ENCODE results near the gene NAV3.
"Not testable (repeated sequence)": the region's sequence is repeated elsewhere in the genome, so short reads cannot be mapped to it uniquely, and the experiment has no call there.

The NAV3 gene

DNA sequence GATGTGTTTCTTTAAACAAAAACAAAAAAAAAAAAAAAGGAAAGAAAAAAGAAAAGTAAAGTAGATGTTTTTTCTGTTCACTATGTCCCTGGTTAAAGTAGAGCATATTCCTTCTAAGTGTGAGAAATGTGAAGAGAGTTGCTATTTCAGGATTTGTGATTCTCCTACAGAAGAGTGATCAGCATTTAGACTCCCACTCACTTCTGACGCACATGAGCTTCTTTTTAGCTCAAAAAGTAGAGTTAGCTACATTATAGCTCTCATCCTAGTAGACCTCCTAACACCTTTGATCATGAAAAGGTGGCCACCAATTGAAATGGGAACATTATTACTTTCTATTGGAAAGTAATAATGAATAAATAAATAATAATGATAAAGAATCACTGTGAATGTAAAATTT is 368.2 kb downstream of the NAV3 start:
- no peak for DNase-seq

GRCh38 chr12:78199926-78200325 is 369.2 kb downstream of the NAV3 start:
- DNase-seq = no peak

DNA sequence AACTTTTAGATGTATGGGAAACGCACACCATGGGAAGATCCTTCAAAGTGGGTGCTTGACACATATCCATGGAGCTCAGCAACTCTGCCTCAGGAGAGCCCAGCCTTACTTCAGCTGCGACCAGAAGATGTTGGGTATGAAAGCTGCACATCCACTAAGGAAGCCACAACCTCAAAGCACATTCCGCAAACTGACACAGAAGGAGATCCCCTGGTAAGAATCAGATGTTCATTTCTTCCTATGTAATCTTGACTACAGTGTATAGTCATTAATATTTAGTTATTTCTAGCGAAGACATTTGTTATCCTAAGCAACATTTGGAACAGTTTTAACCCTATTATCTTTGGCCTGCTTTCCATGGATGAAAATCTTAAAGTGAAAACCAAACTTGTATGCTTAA is 374.2 kb downstream of the NAV3 start:
- DNase-seq = no peak

- no peak for DNase-seq
These were observed 377.4 kb downstream of the NAV3 start for GRCh38 chr12:78208092-78208491.

DNA sequence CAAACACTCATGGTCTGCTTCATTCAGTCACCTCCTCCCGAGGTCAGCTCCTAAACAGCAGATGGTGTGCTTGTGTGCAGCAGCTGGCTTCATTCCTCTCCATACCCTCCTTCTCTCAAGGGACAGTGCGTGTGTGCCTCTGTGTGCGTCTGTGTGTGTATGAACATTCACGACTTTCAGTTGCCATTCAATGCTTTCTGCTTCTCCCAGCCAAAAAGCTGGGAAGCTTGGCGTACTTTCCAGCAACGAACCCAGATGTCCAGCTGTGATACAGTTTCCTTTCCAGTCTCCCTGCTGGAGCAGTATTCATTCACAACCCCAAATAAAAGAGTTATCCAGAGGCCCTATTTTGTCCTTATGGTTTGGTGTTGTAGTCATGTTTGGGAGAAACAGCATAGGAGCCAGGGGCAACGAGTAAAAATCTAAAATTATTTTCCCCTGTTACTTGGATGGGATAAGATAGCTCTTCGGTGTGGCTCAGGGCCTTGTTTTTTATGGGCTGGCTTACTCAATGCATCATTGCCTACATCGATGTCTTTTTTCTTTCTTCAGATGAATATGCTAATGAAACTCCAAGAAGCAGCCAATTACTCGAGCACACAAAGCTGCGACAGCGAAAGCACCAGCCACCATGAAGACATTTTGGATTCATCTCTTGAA is 379.3 kb downstream of the NAV3 start:
- no peak for DNase-seq

GRCh38 chr12:78210506-78210860 is 379.8 kb downstream of the NAV3 start:
- DNase-seq = no peak

- DNase-seq = no peak
These were observed 380.2 kb downstream of the NAV3 start for GRCh38 chr12:78210894-78211302.

- DNase-seq = no peak
These were observed 390.1 kb downstream of the NAV3 start for GRCh38 chr12:78220811-78221210.

GRCh38 chr12:78224154-78224553 is 393.5 kb downstream of the NAV3 start:
- DNase-seq = no peak

DNA sequence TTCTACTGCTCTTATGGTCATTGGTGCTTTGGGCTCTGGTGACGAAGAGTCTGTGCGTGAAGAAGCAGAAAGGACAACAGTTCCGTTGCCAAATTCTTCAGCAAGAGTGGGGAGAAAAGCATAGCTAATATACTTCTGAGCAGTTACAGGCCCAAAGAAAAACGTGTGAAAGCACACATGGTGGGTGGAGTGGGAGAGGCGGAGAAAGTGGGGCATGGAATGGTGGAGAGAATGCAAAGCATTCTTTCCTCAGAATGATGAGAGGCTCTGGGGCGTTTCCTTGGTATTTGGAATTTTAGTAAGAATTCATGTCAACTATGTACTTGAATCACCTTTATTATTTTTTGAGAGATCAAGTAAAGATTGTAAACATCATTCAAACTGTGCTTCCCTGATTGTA is 396.1 kb downstream of the NAV3 start:
- DNase-seq = no peak

- DNase-seq = peak; percentile 2 to 5
These were observed 399.0 kb downstream of the NAV3 start for GRCh38 chr12:78229591-78230101.

- no peak for DNase-seq
These were observed 402.1 kb downstream of the NAV3 start for GRCh38 chr12:78232756-78233155.

- DNase-seq = no peak
These were observed 405.6 kb downstream of the NAV3 start for GRCh38 chr12:78236264-78236663.

- no peak for DNase-seq
These were observed 408.9 kb downstream of the NAV3 start for GRCh38 chr12:78239544-78239943.

GRCh38 chr12:78240827-78241226 is 410.1 kb downstream of the NAV3 start:
- no peak for DNase-seq

DNA sequence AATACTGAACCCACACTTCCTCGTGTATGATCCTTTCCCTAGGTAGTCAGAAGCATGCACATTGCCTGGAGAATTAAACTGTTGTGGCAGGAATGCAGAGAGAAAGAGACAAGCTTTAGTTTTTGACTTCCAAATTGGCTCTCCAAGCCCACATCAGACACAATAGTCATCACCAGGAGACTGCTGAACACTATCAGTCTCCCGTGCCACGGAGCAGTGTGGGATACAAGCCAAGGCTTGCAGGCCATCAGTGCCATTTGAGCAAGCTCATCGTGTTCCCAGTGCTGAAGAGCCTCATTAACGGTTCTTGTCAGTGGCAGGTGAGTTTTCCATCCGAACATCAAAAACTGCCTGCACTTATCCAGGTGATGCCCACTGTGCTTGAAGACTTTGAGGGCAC is 410.8 kb downstream of the NAV3 start:
- DNase-seq = no peak

DNA sequence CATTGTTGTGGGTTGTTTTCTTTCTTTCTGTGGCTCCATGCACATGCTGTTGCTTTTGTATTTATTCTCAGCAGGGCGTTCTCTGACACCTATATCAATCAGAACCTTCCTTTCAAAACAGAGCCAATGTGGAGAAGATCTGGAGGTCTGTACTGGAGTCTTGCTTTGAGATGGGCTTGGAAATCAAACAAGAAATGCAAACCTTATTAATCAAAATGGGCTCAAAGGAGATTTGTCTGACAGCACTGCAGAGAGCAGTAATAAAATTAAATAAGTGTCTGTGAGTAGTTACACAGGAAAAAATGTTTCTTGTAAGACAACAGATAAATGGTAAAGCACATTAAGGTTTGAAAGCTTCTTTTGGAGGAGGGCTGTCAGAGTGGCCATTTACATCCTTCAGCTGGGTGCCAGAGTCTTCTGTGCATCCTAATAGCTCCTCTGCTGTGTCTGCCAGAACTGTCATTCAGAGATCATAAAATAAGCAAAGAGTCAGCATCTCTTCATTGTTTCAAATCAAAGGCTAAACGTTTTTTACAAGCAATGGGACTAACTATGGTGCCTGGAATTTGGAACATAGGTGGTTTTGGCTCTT is 414.3 kb downstream of the NAV3 start:
- no peak for DNase-seq

- no peak for DNase-seq
These were observed 417.6 kb downstream of the NAV3 start for GRCh38 chr12:78248321-78248720.

DNA sequence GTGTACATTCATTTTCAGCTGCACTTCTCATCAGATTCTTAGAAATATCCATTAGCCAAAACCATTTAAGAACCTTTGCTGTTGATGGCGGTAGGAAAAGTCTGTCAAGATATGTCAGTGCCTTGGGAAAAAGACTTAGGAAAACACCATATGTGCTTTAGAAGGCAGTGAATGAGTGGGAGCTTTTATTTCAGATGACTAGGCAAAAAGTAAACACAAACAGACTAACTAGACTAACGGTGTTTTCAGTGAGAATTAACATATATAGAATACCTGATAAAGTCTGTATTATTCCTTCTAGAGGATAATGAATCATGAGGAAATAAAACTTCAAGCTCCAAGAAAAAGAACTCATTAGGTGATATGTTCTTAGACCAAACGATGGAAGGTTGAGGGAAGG is 418.9 kb downstream of the NAV3 start:
- DNase-seq = no peak

GRCh38 chr12:78257662-78258061 is 427.0 kb downstream of the NAV3 start:
- not testable (repeated sequence) for DNase-seq

- no peak for DNase-seq
These were observed 430.3 kb downstream of the NAV3 start for GRCh38 chr12:78260976-78261375.

DNA sequence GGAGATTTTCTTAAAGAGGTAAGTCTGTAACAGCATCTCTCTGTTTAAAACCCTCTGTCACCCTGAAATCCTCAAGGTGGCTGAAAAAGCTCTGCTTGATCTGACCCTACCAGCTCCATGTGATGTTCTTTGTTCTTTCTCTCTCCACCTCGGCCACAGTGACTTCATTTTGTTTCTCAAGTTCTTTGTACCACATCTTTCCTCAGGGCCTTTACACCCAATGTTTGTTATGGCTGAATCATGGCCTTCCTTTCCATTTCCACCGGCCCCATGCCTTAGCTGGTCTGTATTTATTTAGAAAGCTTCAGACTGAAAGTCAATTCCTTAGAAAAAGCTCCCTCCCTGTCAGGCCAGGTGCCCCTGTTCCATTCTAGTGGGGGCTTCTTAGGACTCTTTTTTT is 431.2 kb downstream of the NAV3 start:
- no peak for DNase-seq
